DND-41 (cell line): ENCODE results near the gene CMBL.

Experiments used
- ATAC-seq: fragments of 200-7000 bp; cut with Tn5 transposase; 3 replicates; pipeline ENCODE4 v1.9.1; 2021; ENCODE audit warnings: low read depth; ENCODE audit not compliant: insufficient read depth
- DNase-seq: peaks from one replicate; pipeline ENCODE4 v3.0.0-alpha.2; 2020
- H2AFZ ChIP-seq: 2 replicates; pipeline ENCODE4 v1.6.0; 2012; ENCODE audit warnings: low read depth, low read length
- H3K27ac ChIP-seq: 2 replicates; pipeline ENCODE4 v1.5.1; 2012; ENCODE audit warnings: low read length, inconsistent platforms
- H3K27me3 ChIP-seq: fragments of 200-600 bp; sonication (generic); 2 replicates; pipeline ENCODE4 v1.6.0; 2012; ENCODE audit warnings: low read length, mild to moderate bottlenecking, inconsistent platforms; ENCODE audit not compliant: insufficient read depth, poor library complexity
- H3K36me3 ChIP-seq: 2 replicates; pipeline ENCODE4 v1.5.1; 2012; ENCODE audit warnings: low read length, inconsistent platforms; ENCODE audit not compliant: insufficient read depth
- H3K4me1 ChIP-seq: 2 replicates; pipeline ENCODE4 v1.5.1; 2012; ENCODE audit warnings: mild to moderate bottlenecking, low read length; ENCODE audit not compliant: insufficient read depth
- H3K4me2 ChIP-seq: 2 replicates; pipeline ENCODE4 v1.6.0; 2012; ENCODE audit warnings: mild to moderate bottlenecking, moderate library complexity, low read length, inconsistent platforms; ENCODE audit not compliant: insufficient read depth
- H3K4me3 ChIP-seq, 2 experiments: fragments of 200-600 bp in 1 of 2; shearing (Covaris generic) in 1 of 2; 2 replicates each; pipeline ENCODE4 v1.5.1; 2012 to 2016; ENCODE audit warnings: inconsistent platforms in 2 of 2, low read length in 2 of 2, mild to moderate bottlenecking in 2 of 2, low read depth in 1 of 2, moderate library complexity in 1 of 2
- H3K79me2 ChIP-seq: 2 replicates; pipeline ENCODE4 v1.6.0; 2012; ENCODE audit warnings: low read length, inconsistent platforms; ENCODE audit not compliant: insufficient read depth
- H3K9ac ChIP-seq: 2 replicates; pipeline ENCODE4 v1.6.0; 2012; ENCODE audit warnings: low read depth, mild to moderate bottlenecking, inconsistent platforms, low read length, moderate library complexity
- H3K9me3 ChIP-seq: 2 replicates; pipeline ENCODE4 v1.5.1; 2012; ENCODE audit warnings: low read length, moderate library complexity, mild to moderate bottlenecking, inconsistent platforms; ENCODE audit not compliant: insufficient read depth, severe bottlenecking
- H4K20me1 ChIP-seq: 2 replicates; pipeline ENCODE4 v1.6.0; 2012; ENCODE audit warnings: low read length; ENCODE audit not compliant: insufficient read depth
- CTCF ChIP-seq: IDR thresholded peaks from 2 replicates; pipeline ENCODE4 v1.5.1; 2012; ENCODE audit warnings: borderline replicate concordance, low read length, moderate library complexity, mild to moderate bottlenecking; ENCODE audit not compliant: poor library complexity, severe bottlenecking; ENCODE audit errors: extremely low read depth
- EZH2 ChIP-seq: IDR thresholded peaks from 3 replicates; pipeline ENCODE4 v1.6.1; 2012; ENCODE audit warnings: borderline replicate concordance, low read depth, mild to moderate bottlenecking, moderate library complexity, low read length, inconsistent platforms; ENCODE audit not compliant: severe bottlenecking

Gene CMBL

GRCh38 chr5:10235350-10235749 lies 72.4 kb downstream of the CMBL start:
- H4K20me1 ChIP-seq: no peaks in the 10 kb centered on the region
- H3K4me3 ChIP-seq: no peak overlapping the region
- H3K9me3 ChIP-seq: no peaks in the 10 kb centered on the region
- DNase-seq: no peak
- no peaks in the 10 kb centered on the region for H3K79me2 ChIP-seq
- no peak overlapping the region for H3K9ac ChIP-seq
- no peak overlapping the region for H3K27ac ChIP-seq
- no peaks in the 10 kb centered on the region for H3K27me3 ChIP-seq
- ATAC-seq: no peak
- H3K4me1 ChIP-seq: no peaks in the 10 kb centered on the region
- no peak overlapping the region for H2AFZ ChIP-seq
- H3K36me3 ChIP-seq: peaks cover 19% of the 10 kb centered on the region
- H3K4me2 ChIP-seq: no peak overlapping the region
- TF ChIP-seq EZH2 (no peak), CTCF (no peak)

GRCh38 chr5:10233505-10233904 lies 74.2 kb downstream of the CMBL start:
- no peak overlapping the region for H3K9ac ChIP-seq

GRCh38 chr5:10233011-10233410 lies 74.7 kb downstream of the CMBL start:
- no peaks in the 10 kb centered on the region for H4K20me1 ChIP-seq
- no peak overlapping the region for H3K9ac ChIP-seq
- no peak for TF ChIP-seq EZH2
- TF ChIP-seq CTCF: no peak
- no peak overlapping the region for H3K4me3 ChIP-seq
- peaks cover 15% of the 10 kb centered on the region for H3K36me3 ChIP-seq
- ATAC-seq (no peak), DNase-seq (no peak)
- no peaks in the 10 kb centered on the region for H3K9me3 ChIP-seq
- no peak overlapping the region for H3K4me2 ChIP-seq
- no peaks in the 10 kb centered on the region for H3K27me3 ChIP-seq
- no peaks in the 10 kb centered on the region for H3K79me2 ChIP-seq
- H2AFZ ChIP-seq: no peak overlapping the region
- H3K27ac ChIP-seq: no peak overlapping the region
- no peaks in the 10 kb centered on the region for H3K4me1 ChIP-seq

More at GRCh38 chr5:10233505-10233904, 74.2 kb downstream of the CMBL start:
- Histone ChIP-seq H3K4me1 (no peaks in the 10 kb centered on the region), H2AFZ (no peak overlapping the region), H3K79me2 (no peaks in the 10 kb centered on the region), H3K36me3 (peaks cover 18% of the 10 kb centered on the region), H3K9me3 (no peaks in the 10 kb centered on the region), H3K27ac (no peak overlapping the region), H4K20me1 (no peaks in the 10 kb centered on the region), H3K4me2 (no peak overlapping the region), H3K4me3 (no peak overlapping the region), H3K27me3 (no peaks in the 10 kb centered on the region)
- TF ChIP-seq CTCF (peak; percentile 28), EZH2 (no peak)
- DNase-seq (no peak), ATAC-seq (no peak)

- Histone ChIP-seq H3K79me2 (no peaks in the 10 kb centered on the region), H2AFZ (no peak overlapping the region), H3K27me3 (no peaks in the 10 kb centered on the region), H3K9me3 (no peaks in the 10 kb centered on the region), H3K36me3 (peaks cover 15% of the 10 kb centered on the region), H3K9ac (no peak overlapping the region), H3K27ac (no peak overlapping the region), H3K4me1 (no peaks in the 10 kb centered on the region), H3K4me2 (no peak overlapping the region), H3K4me3 (no peak overlapping the region), H4K20me1 (no peaks in the 10 kb centered on the region)
- TF ChIP-seq EZH2 (no peak), CTCF (no peak)
- ATAC-seq (no peak), DNase-seq (no peak)
These were observed 75.3 kb downstream of the CMBL start for GRCh38 chr5:10232386-10232785.
